HEK293 (cell line): ENCODE measurements around the gene ERRFI1.

Source experiments
- BCL11B ChIP-seq: fragments of 450-650 bp; formaldehyde crosslinking; IDR thresholded peaks from 2 replicates; pipeline ENCODE4 v1.5.1; 2016; ENCODE audit warnings: low read depth, missing biosample characterization, missing genetic modification characterization
- FEZF1 ChIP-seq: fragments of 450-650 bp; formaldehyde crosslinking; IDR thresholded peaks from 2 replicates; pipeline ENCODE4 v1.5.1; 2016; ENCODE audit warnings: missing biosample characterization, missing genetic modification characterization
- GLI4 ChIP-seq: fragments of 450-650 bp; formaldehyde crosslinking; IDR thresholded peaks from 2 replicates; pipeline ENCODE4 v1.5.1; 2016; ENCODE audit warnings: missing biosample characterization, missing genetic modification characterization
- GLIS1 ChIP-seq: fragments of 450-650 bp; formaldehyde crosslinking; IDR thresholded peaks from 2 replicates; pipeline ENCODE4 v1.5.1; 2016; ENCODE audit warnings: missing biosample characterization, missing genetic modification characterization
- HIC1 ChIP-seq: fragments of 450-650 bp; formaldehyde crosslinking; IDR thresholded peaks from 2 replicates; pipeline ENCODE4 v1.5.1; 2016; ENCODE audit warnings: missing biosample characterization, missing genetic modification characterization
- IKZF3 ChIP-seq: fragments of 450-650 bp; IDR thresholded peaks from 2 replicates; pipeline ENCODE4 v1.5.0; 2018; ENCODE audit warnings: missing biosample characterization, mild to moderate bottlenecking, missing genetic modification characterization, moderate library complexity
- SCRT1 ChIP-seq: fragments of 450-650 bp; formaldehyde crosslinking; IDR thresholded peaks from 2 replicates; pipeline ENCODE4 v1.5.1; 2016; ENCODE audit warnings: missing biosample characterization, missing genetic modification characterization, borderline replicate concordance
- SETDB1 ChIP-seq: IDR thresholded peaks from one replicate; pipeline ENCODE4 v1.6.1; 2017; ENCODE audit warnings: mild to moderate bottlenecking, low read length, moderate library complexity, mixed read lengths; ENCODE audit not compliant: insufficient read length
- TRIM28 ChIP-seq: IDR thresholded peaks from 2 replicates; pipeline ENCODE4 v1.6.1; 2011; ENCODE audit warnings: low read length, control low read depth, borderline replicate concordance
- WT1 ChIP-seq: fragments of 450-650 bp; formaldehyde crosslinking; IDR thresholded peaks from 2 replicates; pipeline ENCODE4 v1.5.1; 2016; ENCODE audit warnings: missing biosample characterization, missing genetic modification characterization
- ZBTB44 ChIP-seq: fragments of 450-650 bp; IDR thresholded peaks from 2 replicates; pipeline ENCODE4 v1.5.1; 2018; ENCODE audit warnings: missing biosample characterization, mild to moderate bottlenecking, missing genetic modification characterization
- ZEB2 ChIP-seq: fragments of 450-650 bp; formaldehyde crosslinking; IDR thresholded peaks from 2 replicates; pipeline ENCODE4 v1.5.1; 2016; ENCODE audit warnings: missing biosample characterization, missing genetic modification characterization
- ZNF23 ChIP-seq: fragments of 450-650 bp; formaldehyde crosslinking; IDR thresholded peaks from 2 replicates; pipeline ENCODE4 v1.5.1; 2016; ENCODE audit warnings: missing biosample characterization, missing genetic modification characterization, borderline replicate concordance
- ZNF37A ChIP-seq: fragments of 450-650 bp; IDR thresholded peaks from 2 replicates; pipeline ENCODE4 v1.5.1; 2018; ENCODE audit warnings: missing biosample characterization, missing genetic modification characterization
- ZNF426 ChIP-seq: fragments of 450-650 bp; formaldehyde crosslinking; IDR thresholded peaks from 2 replicates; pipeline ENCODE4 v1.5.1; 2017; ENCODE audit warnings: missing biosample characterization, missing genetic modification characterization, mild to moderate bottlenecking, inconsistent platforms, moderate library complexity
- ZNF544 ChIP-seq: fragments of 450-650 bp; formaldehyde crosslinking; IDR thresholded peaks from 2 replicates; pipeline ENCODE4 v1.5.0; 2017; ENCODE audit warnings: missing biosample characterization, missing genetic modification characterization
- ZNF558 ChIP-seq: fragments of 450-650 bp; formaldehyde crosslinking; IDR thresholded peaks from 2 replicates; pipeline ENCODE4 v1.5.1; 2016; ENCODE audit warnings: missing biosample characterization, missing genetic modification characterization
- ZNF561 ChIP-seq: fragments of 450-650 bp; IDR thresholded peaks from 2 replicates; pipeline ENCODE4 v1.5.1; 2018; ENCODE audit warnings: missing biosample characterization, missing genetic modification characterization, borderline replicate concordance
- ZNF610 ChIP-seq: fragments of 450-650 bp; formaldehyde crosslinking; IDR thresholded peaks from 2 replicates; pipeline ENCODE4 v1.5.1; 2016; ENCODE audit warnings: missing biosample characterization, missing genetic modification characterization, borderline replicate concordance
- ZNF629 ChIP-seq: fragments of 450-650 bp; formaldehyde crosslinking; IDR thresholded peaks from 2 replicates; pipeline ENCODE4 v1.5.1; 2017; ENCODE audit warnings: missing biosample characterization, missing genetic modification characterization
- TF ChIP-seq, protein P1 (sequence below): fragments of 450-650 bp; formaldehyde crosslinking; IDR thresholded peaks from 2 replicates; pipeline ENCODE4 v1.5.1; 2016; ENCODE audit warnings: missing biosample characterization, missing genetic modification characterization
- TF ChIP-seq, protein P2 (sequence below): fragments of 450-650 bp; formaldehyde crosslinking; IDR thresholded peaks from 2 replicates; pipeline ENCODE4 v1.5.1; 2016; ENCODE audit warnings: missing biosample characterization, missing genetic modification characterization
- TF ChIP-seq, protein P3 (sequence below): fragments of 450-650 bp; formaldehyde crosslinking; IDR thresholded peaks from 2 replicates; pipeline ENCODE4 v1.5.1; 2016; ENCODE audit warnings: missing biosample characterization, missing genetic modification characterization
- TF ChIP-seq, protein P4 (sequence below): fragments of 450-650 bp; formaldehyde crosslinking; IDR thresholded peaks from 2 replicates; pipeline ENCODE4 v1.5.1; 2017; ENCODE audit warnings: missing biosample characterization, missing genetic modification characterization
- TF ChIP-seq, protein P5 (sequence below): fragments of 450-650 bp; formaldehyde crosslinking; IDR thresholded peaks from 2 replicates; pipeline ENCODE4 v1.5.1; 2016; ENCODE audit warnings: missing biosample characterization, missing genetic modification characterization

ERRFI1 gene

DNA sequence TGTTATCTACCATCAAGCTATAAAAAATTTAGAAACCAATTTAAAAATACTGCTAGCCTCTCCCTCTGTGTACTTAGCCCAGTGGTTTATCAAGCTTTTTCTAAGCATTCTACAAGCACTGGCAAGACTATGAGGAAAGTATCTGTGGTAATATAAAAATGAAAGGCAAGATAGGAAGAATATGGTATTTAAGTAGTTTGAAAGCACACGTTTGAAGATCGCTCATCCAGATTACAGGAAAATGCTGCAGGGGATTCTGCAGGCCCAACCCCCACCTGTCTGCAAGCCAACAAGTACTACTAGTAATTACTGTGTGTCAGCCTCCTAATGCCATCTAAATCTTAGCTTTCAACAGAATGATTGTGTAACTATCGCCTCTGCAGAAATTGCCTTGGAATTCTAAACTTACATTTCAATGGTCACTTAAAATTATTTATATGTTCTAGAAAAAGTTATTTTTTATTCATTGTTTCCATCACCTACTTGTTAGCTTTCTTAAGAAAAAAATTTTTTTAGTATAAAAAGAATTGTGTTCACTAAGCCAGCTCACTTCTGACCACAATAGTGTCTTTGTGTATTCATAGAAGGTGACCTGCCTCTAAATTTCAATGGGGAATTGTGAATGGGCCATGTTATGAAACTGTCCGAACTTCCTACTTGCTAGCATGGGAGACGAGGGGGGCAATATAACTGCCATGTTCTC, 8.5 kb downstream of the ERRFI1 start (continued):
- TF ChIP-seq, protein P1, sequence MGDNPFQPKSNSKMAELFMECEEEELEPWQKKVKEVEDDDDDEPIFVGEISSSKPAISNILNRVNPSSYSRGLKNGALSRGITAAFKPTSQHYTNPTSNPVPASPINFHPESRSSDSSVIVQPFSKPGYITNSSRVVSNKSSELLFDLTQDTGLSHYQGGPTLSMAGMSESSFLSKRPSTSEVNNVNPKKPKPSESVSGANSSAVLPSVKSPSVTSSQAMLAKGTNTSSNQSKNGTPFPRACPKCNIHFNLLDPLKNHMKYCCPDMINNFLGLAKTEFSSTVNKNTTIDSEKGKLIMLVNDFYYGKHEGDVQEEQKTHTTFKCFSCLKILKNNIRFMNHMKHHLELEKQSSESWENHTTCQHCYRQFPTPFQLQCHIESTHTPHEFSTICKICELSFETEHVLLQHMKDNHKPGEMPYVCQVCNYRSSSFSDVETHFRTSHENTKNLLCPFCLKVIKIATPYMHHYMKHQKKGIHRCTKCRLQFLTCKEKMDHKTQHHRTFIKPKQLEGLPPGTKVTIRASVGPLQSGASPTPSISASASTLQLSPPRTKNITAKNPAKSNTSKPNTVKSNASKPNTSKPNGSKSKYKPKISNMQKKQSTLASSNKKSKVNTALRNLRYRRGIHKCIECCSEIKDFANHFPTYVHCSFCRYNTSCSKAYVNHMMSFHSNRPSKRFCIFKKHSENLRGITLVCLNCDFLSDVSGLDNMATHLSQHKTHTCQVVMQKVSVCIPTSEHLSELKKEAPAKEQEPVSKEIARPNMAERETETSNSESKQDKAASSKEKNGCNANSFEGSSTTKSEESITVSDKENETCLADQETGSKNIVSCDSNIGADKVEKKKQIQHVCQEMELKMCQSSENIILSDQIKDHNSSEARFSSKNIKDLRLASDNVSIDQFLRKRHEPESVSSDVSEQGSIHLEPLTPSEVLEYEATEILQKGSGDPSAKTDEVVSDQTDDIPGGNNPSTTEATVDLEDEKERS (tag by site-specific recombination) = no peak
- TF ChIP-seq SETDB1 (peak; percentile 38), BCL11B (tag by site-specific recombination) (no peak), ZNF561 (0 out of 2 replicates have a peak, but pooled peaks have one; percentile 63), WT1 (tag by site-specific recombination) (peak; percentile 78), ZNF426 (tag by site-specific recombination) (no peak), ZNF629 (peak; percentile 71; the same call in 1 of the 2 replicates), ZEB2 (peak; percentile 72; the same call in 1 of the 2 replicates), GLIS1 (tag by site-specific recombination) (0 out of 2 replicates have a peak, but pooled peaks have one; percentile 35), IKZF3 (tag by site-specific recombination) (peak; percentile 20; the same call in 1 of the 2 replicates), HIC1 (tag by site-specific recombination) (peak; percentile 36; the same call in 1 of the 2 replicates), ZNF558 (tag by site-specific recombination) (0 out of 2 replicates have a peak, but pooled peaks have one; percentile 14), TRIM28 (peak; percentile 93), ZBTB44 (tag by site-specific recombination) (peak; percentile 86), ZNF610 (tag by site-specific recombination) (peak; percentile 60; the same call in 1 of the 2 replicates), ZNF23 (no peak), GLI4 (tag by site-specific recombination) (no peak), SCRT1 (tag by site-specific recombination) (peak; percentile 86; the same call in 1 of the 2 replicates), ZNF544 (tag by site-specific recombination) (no peak), ZNF37A (tag by site-specific recombination) (no peak), FEZF1 (tag by site-specific recombination) (peak; percentile 56)
- TF ChIP-seq, protein P2, sequence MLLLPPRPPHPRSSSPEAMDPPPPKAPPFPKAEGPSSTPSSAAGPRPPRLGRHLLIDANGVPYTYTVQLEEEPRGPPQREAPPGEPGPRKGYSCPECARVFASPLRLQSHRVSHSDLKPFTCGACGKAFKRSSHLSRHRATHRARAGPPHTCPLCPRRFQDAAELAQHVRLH (tag by site-specific recombination) = 0 out of 2 replicates have a peak, but pooled peaks have one; percentile 8
- TF ChIP-seq, protein P3, sequence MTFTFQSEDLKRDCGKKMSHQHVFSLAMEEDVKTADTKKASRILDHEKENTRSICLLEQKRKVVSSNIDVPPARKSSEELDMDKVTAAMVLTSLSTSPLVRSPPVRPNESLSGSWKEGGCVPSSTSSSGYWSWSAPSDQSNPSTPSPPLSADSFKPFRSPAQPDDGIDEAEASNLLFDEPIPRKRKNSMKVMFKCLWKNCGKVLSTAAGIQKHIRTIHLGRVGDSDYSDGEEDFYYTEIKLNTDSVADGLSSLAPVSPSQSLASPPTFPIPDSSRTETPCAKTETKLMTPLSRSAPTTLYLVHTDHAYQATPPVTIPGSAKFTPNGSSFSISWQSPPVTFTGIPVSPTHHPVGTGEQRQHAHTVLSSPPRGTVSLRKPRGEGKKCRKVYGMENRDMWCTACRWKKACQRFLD (tag by site-specific recombination) = no peak
- TF ChIP-seq, protein P4, sequence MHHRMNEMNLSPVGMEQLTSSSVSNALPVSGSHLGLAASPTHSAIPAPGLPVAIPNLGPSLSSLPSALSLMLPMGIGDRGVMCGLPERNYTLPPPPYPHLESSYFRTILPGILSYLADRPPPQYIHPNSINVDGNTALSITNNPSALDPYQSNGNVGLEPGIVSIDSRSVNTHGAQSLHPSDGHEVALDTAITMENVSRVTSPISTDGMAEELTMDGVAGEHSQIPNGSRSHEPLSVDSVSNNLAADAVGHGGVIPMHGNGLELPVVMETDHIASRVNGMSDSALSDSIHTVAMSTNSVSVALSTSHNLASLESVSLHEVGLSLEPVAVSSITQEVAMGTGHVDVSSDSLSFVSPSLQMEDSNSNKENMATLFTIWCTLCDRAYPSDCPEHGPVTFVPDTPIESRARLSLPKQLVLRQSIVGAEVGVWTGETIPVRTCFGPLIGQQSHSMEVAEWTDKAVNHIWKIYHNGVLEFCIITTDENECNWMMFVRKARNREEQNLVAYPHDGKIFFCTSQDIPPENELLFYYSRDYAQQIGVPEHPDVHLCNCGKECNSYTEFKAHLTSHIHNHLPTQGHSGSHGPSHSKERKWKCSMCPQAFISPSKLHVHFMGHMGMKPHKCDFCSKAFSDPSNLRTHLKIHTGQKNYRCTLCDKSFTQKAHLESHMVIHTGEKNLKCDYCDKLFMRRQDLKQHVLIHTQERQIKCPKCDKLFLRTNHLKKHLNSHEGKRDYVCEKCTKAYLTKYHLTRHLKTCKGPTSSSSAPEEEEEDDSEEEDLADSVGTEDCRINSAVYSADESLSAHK (tag by site-specific recombination) = 0 out of 2 replicates have a peak, but pooled peaks have one; percentile 36
- TF ChIP-seq, protein P5, sequence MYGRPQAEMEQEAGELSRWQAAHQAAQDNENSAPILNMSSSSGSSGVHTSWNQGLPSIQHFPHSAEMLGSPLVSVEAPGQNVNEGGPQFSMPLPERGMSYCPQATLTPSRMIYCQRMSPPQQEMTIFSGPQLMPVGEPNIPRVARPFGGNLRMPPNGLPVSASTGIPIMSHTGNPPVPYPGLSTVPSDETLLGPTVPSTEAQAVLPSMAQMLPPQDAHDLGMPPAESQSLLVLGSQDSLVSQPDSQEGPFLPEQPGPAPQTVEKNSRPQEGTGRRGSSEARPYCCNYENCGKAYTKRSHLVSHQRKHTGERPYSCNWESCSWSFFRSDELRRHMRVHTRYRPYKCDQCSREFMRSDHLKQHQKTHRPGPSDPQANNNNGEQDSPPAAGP (tag by site-specific recombination) = no peak
